Stimulated activated memory B cell treated with anti-CD40 and anti-IgM and Interleukin-4, amounts not matched to agents 10 μg/mL and 1 μg/mL and 100 μg/mL, for 72 hours (primary cell): ENCODE results near the gene CCNI2.
"Not testable (repeated sequence)": the region's sequence is repeated elsewhere in the genome, so short reads cannot be mapped to it uniquely, and the experiment has no call there.

ENCODE experiments used
- ATAC-seq: fragments of 150-1000 bp; cut with Tn5 transposase; 2 replicates; pipeline ENCODE4 v1.10.0; 2021
- H3K27ac Mint-ChIP-seq: one replicate; pipeline ENCODE4 v1.8.0; 2022; ENCODE audit warnings: mild to moderate bottlenecking, mixed read lengths
- H3K27me3 Mint-ChIP-seq: one replicate; pipeline ENCODE4 v1.8.0; 2022; ENCODE audit warnings: mixed read lengths
- H3K36me3 Mint-ChIP-seq: one replicate; pipeline ENCODE4 v1.8.0; 2022; ENCODE audit warnings: mixed read lengths
- H3K4me1 Mint-ChIP-seq: one replicate; pipeline ENCODE4 v1.8.0; 2022; ENCODE audit warnings: mixed read lengths
- H3K4me3 Mint-ChIP-seq: one replicate; pipeline ENCODE4 v1.8.0; 2022; ENCODE audit warnings: mild to moderate bottlenecking, moderate library complexity, mixed read lengths
- H3K9me3 Mint-ChIP-seq: one replicate; pipeline ENCODE4 v1.8.0; 2022; ENCODE audit warnings: mixed read lengths

The CCNI2 gene

DNA sequence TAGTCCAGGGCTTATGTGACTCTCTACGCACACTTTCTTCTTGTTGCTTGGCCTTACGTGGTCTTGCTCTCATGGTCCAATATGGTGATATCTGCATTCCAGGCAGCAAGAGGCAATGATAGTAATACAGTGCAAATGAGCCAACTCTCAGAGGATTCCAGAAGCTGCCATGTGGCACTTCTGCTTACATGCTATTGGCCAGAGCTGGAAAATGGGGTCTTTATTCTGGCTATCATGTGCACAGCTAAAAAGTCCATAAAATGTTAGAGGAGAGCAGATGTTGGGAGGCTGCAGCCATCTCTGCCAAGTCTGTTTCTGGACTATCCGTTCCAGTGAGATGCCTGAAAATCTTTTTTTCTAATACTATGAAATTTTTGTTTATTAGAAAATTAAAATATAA lies 32.7 kb downstream of the CCNI2 start:
- Mint-ChIP-seq H3K27ac (no peak overlapping the region), H3K4me3 (no peak overlapping the region), H3K27me3 (peaks cover 69% of the 10 kb centered on the region), H3K4me1 (peaks cover 11% of the 10 kb centered on the region), H3K9me3 (no peaks in the 10 kb centered on the region), H3K36me3 (no peaks in the 10 kb centered on the region)
- ATAC-seq, result no peak

DNA sequence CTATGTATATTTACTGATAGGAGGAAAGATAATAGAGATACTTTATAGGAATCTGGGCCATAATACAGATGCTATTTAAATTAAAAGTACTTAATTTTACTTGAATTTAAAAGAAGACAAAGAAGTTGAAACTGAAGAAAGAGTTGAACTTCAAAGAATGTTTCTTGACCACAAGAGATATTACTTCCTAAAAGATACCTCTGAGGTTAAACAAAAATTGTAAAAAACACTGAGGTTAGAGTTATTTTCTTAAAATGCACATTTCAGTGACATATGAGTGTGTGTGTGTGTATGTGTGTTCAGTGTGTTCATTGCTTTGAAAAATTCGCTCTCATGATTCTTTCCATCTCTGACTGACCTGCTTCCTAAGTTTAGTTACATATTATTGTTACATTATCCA lies 33.4 kb downstream of the CCNI2 start:
- H3K27me3 Mint-ChIP-seq, result peaks cover 69% of the 10 kb centered on the region
- ATAC-seq, result no peak
- H3K4me3 Mint-ChIP-seq, result no peak overlapping the region
- no peak overlapping the region for H3K27ac Mint-ChIP-seq
- H3K9me3 Mint-ChIP-seq, result no peaks in the 10 kb centered on the region
- peaks cover 17% of the 10 kb centered on the region for H3K4me1 Mint-ChIP-seq
- no peaks in the 10 kb centered on the region for H3K36me3 Mint-ChIP-seq

DNA sequence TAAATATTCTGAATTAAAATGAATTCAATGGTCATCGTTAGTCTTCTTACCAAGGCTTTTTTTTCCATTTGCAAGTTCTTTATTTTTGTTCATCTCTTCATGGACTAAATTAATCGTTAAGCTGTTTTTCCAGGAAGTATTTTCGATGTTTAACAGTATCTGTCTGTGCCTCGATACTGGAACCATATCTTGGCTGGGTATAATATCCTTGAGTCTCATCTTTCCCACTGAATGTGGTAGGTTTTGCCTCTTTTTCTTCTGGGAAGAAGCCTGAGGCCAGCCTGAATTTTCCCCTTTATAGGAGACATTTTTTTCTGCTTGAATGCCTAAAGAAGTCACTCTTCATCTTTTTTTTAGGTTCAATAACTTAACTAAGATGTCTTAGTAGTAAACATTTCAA lies 33.8 kb downstream of the CCNI2 start:
- H3K27ac Mint-ChIP-seq, result no peak overlapping the region
- H3K9me3 Mint-ChIP-seq, result no peaks in the 10 kb centered on the region
- H3K4me3 Mint-ChIP-seq, result no peak overlapping the region
- no peak for ATAC-seq
- H3K4me1 Mint-ChIP-seq, result peaks cover 17% of the 10 kb centered on the region
- H3K27me3 Mint-ChIP-seq, result peaks cover 74% of the 10 kb centered on the region
- no peaks in the 10 kb centered on the region for H3K36me3 Mint-ChIP-seq

DNA sequence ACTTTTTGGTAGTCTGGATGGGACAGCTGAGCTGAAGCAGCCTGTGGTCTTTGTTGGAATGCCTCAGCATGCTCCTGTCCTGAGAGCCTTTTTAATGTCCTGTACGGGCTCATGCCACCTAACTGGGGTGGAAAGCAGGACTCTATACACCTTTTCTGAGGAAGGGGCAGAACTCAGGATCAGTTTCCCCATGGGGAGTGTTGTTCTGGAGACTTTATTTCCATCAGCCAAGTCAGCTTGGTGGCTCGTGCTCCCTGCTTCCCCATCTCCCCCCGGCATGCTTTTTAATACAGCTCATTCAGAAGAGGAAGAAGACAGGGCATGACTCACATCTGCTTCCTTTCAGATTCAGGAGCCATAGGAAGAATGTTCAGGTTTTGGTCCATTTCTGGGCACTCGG lies 34.9 kb downstream of the CCNI2 start:
- Mint-ChIP-seq H3K27ac (no peak overlapping the region), H3K27me3 (peaks cover 74% of the 10 kb centered on the region), H3K36me3 (no peaks in the 10 kb centered on the region), H3K4me1 (peaks cover 17% of the 10 kb centered on the region), H3K4me3 (no peak overlapping the region), H3K9me3 (no peaks in the 10 kb centered on the region)
- no peak for ATAC-seq

DNA sequence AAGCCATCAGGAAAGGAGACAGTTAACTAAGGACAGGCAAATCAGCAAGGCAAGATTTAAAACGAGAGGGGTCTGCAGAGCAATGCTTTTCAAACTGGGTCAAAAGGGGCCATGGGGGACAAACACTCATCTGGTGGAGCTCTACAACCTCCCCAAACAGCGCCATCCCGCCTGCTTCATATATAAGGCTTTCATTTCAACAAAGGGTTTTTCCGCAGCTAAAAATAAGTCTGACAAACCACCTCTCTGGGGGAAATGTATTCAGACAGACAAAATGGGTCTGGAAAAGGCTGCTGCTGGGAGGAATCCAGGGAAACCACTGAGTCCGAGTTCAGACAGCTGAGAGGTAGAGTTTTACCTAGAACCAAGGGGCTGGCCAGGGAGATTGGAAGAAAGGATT lies 38.1 kb downstream of the CCNI2 start:
- Mint-ChIP-seq H3K36me3 (no peaks in the 10 kb centered on the region), H3K9me3 (no peaks in the 10 kb centered on the region), H3K27ac (no peak overlapping the region), H3K27me3 (peaks cover 47% of the 10 kb centered on the region), H3K4me3 (no peak overlapping the region), H3K4me1 (peaks cover 8% of the 10 kb centered on the region)
- no peak for ATAC-seq

DNA sequence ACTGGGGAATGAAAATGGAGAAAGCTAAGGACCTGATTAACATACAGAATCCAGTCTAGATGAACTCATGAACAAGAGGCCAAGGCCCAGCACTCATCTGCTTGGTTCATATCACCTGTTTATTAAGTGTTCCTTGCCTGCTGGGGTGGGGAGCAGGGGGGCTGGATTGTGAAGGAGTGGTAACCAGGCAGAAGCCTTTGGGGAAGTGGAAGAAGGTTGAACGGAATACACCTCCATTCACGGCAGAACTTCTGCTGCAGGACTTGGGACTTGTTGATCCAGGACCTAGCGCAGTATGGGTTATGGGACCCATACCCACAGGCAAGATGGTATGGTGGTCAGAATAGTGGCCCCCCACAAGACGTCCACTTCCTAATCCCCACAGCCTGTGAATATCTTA lies 38.6 kb downstream of the CCNI2 start:
- peaks cover 43% of the 10 kb centered on the region for H3K27me3 Mint-ChIP-seq
- ATAC-seq, result no peak

DNA sequence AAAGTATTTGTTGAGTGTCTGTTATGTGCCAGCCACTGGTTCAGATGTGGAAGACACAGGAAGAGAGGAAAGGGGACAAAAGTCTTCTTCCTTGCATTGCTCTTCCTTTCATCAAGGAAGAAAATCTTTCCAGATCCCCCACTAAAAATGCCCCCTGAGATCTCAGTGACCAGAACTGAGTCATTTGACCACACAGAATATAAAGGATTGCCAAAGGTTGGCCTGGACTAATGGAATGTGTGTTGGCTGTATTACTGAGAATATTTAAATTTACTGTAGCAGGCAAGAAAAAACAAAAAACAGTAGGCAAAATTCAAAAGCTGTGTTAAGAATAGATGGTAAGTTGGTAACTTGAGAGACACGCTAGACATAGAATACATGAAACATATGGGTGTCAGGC lies 39.9 kb downstream of the CCNI2 start:
- H3K36me3 Mint-ChIP-seq, result no peaks in the 10 kb centered on the region
- ATAC-seq, result no peak
- no peaks in the 10 kb centered on the region for H3K9me3 Mint-ChIP-seq
- no peak overlapping the region for H3K4me3 Mint-ChIP-seq
- peaks cover 8% of the 10 kb centered on the region for H3K4me1 Mint-ChIP-seq
- H3K27ac Mint-ChIP-seq, result no peak overlapping the region
- H3K27me3 Mint-ChIP-seq, result peaks cover 37% of the 10 kb centered on the region

More for the DNA sequence above, 38.6 kb downstream of the CCNI2 start:
- Mint-ChIP-seq H3K27ac (no peak overlapping the region), H3K4me3 (no peak overlapping the region), H3K36me3 (no peaks in the 10 kb centered on the region), H3K4me1 (peaks cover 8% of the 10 kb centered on the region), H3K9me3 (no peaks in the 10 kb centered on the region)

DNA sequence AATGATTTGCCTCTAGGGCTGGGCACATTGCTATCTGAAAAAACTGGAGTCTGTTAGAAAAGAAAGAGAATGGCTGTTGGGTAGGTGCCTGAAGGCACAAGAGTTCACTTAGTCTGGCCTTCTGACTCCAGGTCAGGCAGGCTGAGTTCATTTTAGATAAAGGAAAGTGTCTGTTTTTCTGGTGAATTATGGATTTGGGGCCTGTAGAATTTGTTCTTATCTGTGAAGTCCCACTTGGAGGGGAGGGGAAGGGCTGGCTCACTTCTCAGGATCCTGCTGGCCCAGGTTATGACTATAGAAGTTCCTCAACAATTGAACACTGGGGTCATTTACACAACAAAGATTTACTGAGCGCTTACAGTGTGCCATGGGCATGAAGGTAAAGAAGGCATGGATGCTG lies 41.3 kb downstream of the CCNI2 start:
- no peak overlapping the region for H3K4me3 Mint-ChIP-seq
- ATAC-seq, result no peak
- peaks cover 8% of the 10 kb centered on the region for H3K4me1 Mint-ChIP-seq
- H3K36me3 Mint-ChIP-seq, result no peaks in the 10 kb centered on the region
- H3K27me3 Mint-ChIP-seq, result peaks cover 37% of the 10 kb centered on the region
- no peak overlapping the region for H3K27ac Mint-ChIP-seq
- H3K9me3 Mint-ChIP-seq, result no peaks in the 10 kb centered on the region

DNA sequence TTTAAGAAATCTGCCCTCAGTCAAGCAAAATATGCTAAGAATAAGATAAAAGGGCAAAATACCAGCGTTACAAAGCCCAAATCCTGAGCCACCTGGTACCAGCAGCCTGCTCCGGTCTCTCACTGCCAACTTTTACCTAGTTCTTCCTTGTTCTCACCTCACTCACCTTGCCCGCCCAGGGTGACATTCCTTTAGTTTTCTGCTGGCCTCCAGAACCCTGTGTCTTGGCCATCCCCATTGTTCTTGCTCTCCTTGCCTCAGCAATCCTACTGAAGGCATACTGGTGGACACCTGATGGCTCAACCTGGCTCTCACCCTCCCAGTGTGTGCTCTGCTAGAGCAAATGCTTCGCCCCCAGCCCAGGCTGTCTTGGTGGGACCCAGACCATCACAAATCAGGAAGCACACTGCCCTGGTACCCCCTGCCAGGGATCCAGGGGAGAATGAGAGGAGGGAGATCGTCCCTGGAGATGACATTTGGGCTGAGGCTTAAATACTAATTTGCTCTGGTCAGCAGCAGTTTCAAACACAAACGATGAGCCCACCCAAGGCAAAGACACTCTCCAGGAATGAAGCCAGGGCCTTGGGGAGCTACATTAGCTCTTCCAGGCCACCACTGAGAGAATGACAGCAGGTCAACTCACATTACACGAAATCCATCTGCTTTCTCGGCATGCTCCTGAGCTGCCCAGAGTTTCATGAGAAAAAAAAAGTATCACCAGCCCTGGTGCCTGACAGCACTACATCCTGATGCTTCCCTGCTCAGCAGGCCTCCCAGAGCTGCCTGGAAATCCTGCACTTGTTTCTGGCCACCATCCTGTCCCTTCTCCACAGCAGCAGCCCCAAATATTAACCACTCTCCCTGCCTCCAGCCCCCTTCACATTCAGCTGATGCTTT lies 42.0 kb downstream of the CCNI2 start:
- H3K36me3 Mint-ChIP-seq, result no peaks in the 10 kb centered on the region
- H3K27me3 Mint-ChIP-seq, result peaks cover 41% of the 10 kb centered on the region
- no peaks in the 10 kb centered on the region for H3K9me3 Mint-ChIP-seq
- H3K4me1 Mint-ChIP-seq, result peaks cover 8% of the 10 kb centered on the region
- H3K27ac Mint-ChIP-seq, result no peak overlapping the region
- ATAC-seq, result no peak
- H3K4me3 Mint-ChIP-seq, result no peak overlapping the region

DNA sequence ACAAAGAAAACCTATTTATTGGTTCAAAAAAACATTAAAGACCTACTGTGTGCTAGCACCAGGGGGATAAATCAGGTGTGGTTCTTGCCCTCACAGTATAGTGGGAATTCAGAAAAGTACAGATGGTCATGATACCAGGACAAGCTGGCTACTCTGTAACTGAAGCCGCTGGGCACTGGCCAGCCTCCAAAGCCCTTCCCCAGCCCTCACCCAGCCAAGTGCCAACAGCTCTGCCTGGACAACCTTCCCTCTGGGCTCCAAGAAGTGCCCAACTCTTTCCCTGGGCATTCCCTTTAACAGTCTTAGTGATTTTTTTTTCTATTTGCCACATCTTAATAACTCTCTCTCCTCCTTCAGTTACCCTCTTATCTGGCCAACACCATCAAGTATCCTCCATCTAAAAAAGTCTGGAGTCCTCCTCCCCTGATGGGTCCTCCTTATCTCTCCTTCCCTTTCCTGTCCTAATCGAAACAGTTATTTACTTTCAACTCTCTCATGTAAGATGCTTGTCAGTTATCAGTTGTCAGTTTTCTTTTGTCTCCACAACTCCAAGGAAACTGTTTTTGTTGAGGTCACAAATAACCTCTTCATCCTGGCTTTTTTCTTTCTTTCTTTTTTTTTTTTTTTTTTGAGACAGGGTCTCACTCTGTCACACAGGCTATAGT lies 43.1 kb downstream of the CCNI2 start:
- Mint-ChIP-seq H3K4me3 (no peak overlapping the region), H3K36me3 (no peaks in the 10 kb centered on the region)

DNA sequence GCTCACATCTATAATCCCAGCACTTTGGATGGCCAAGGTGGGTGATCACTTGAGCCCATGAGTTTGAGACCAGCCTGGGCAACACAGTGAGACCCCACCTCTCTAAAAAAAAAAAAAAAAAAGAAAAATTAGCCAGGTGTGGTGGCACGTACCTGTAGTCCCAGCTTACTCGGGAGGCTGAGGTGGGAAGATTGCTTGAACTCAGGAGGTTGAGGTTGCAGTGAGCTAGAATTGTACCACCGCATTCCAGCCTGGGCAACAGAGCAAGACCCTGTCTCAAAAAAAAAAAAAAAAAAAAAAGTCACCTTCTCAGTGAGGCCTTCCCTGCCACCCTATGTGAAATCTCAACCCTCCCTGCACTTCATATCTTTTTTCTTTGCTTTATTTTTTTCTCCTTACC lies 43.8 kb downstream of the CCNI2 start:
- Mint-ChIP-seq H3K4me1 (no peaks in the 10 kb centered on the region), H3K9me3 (no peaks in the 10 kb centered on the region), H3K36me3 (no peaks in the 10 kb centered on the region), H3K4me3 (no peak overlapping the region), H3K27me3 (peaks cover 38% of the 10 kb centered on the region), H3K27ac (no peak overlapping the region)
- ATAC-seq, result no peak

More for the DNA sequence above, 43.1 kb downstream of the CCNI2 start:
- Mint-ChIP-seq H3K9me3 (no peaks in the 10 kb centered on the region), H3K27ac (no peak overlapping the region), H3K27me3 (peaks cover 45% of the 10 kb centered on the region), H3K4me1 (peaks cover 2% of the 10 kb centered on the region)
- no peak for ATAC-seq

DNA sequence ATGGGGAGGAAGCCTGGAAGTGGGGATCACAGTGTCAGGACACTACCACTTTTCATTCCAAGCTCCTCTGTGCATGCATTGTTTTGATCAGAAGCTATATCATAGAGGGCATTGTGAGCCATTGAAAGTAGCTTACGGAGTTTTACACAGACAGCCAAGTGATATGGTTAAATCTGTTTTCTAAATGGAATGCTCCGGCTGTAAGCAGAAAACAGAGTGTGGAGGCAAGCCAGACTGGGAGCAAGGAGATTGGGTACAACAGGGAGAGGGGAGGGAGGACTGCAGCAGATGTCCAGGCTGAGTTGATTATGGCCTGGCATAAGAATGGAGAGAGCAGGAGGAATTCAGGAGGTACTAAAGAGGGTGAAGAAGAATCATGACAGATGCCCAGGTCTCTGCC lies 50.4 kb downstream of the CCNI2 start:
- H3K9me3 Mint-ChIP-seq, result no peaks in the 10 kb centered on the region
- H3K4me1 Mint-ChIP-seq, result no peaks in the 10 kb centered on the region
- no peak for ATAC-seq
- H3K4me3 Mint-ChIP-seq, result no peak overlapping the region
- H3K36me3 Mint-ChIP-seq, result no peaks in the 10 kb centered on the region
- peaks cover 65% of the 10 kb centered on the region for H3K27me3 Mint-ChIP-seq
- H3K27ac Mint-ChIP-seq, result no peak overlapping the region

DNA sequence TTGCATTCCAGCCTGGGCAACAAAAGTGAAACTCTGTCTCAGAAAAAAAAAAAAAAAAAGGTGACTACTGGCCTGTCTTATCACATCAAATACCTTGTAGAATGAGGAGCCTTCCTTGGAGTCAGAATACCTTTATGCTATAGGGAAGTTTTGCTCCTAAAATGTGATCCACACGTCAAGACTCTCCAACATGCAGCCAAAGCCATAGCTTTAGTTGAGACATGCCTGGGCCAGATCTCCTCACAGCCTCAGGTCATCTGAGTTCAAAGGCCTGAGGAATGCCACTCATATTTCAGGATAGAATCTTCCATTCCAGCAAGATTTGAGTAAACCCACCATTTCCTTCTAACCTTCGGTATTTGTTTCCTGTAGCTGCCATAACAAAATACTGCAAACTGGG lies 52.2 kb downstream of the CCNI2 start:
- ATAC-seq, result no peak
- Mint-ChIP-seq H3K4me3 (no peak overlapping the region), H3K27me3 (peaks cover 65% of the 10 kb centered on the region), H3K36me3 (no peaks in the 10 kb centered on the region), H3K9me3 (no peaks in the 10 kb centered on the region), H3K27ac (no peak overlapping the region), H3K4me1 (peaks cover 7% of the 10 kb centered on the region)

DNA sequence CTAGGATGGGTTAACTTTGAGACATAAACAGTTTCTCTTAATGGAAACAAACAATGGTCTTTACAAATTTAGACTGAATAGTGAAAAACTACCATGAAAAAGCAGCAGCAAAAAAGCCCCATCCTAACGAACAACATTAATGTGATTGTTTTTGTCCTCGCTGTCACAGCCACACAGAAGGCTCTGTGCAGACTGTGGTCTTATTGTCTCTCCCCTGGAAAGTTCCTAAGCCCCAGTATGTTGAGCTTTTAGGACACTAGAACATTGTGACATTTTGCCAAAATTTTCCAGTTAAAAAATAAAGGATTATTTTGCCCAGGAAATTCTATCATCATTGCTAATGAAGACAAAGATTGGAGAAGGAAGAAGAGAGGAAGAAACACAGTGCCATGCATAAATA lies 53.3 kb downstream of the CCNI2 start:
- no peak for ATAC-seq
- Mint-ChIP-seq H3K9me3 (no peaks in the 10 kb centered on the region), H3K27me3 (peaks cover 60% of the 10 kb centered on the region), H3K4me3 (no peak overlapping the region), H3K4me1 (peaks cover 10% of the 10 kb centered on the region), H3K27ac (no peak overlapping the region), H3K36me3 (no peaks in the 10 kb centered on the region)

DNA sequence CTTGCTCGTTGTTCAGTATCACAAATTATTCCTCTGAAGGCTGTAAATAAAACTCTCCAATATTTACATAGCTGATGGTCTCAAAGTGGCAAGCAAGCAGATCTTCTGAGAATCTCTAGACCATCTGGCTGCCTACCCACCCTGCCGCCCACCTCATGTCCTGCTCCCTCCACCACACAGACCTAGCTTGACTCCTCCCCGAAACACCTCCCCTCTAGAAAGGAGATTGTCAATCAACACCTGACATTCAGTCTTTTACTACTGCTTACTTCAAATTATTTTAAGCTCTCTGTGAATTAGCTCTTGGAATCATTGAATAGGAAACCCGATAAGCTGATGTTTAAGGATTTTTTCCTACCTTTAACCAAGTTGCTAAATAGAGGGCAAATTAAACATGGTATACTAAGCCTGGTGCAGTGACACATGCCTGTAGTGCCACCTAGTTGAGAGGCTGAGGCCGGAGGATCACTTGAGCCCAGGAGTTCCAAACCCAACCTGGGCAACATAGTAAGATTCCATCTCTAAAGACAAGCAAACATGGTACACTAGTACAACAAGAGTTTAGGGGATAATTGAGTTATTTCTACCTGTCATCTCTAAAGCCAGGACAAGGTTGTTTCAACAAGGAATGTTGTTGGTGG lies 54.9 kb downstream of the CCNI2 start:
- Mint-ChIP-seq H3K27me3 (peaks cover 60% of the 10 kb centered on the region), H3K4me1 (peaks cover 10% of the 10 kb centered on the region), H3K27ac (no peak overlapping the region), H3K9me3 (no peaks in the 10 kb centered on the region), H3K4me3 (no peak overlapping the region), H3K36me3 (no peaks in the 10 kb centered on the region)
- ATAC-seq, result no peak

DNA sequence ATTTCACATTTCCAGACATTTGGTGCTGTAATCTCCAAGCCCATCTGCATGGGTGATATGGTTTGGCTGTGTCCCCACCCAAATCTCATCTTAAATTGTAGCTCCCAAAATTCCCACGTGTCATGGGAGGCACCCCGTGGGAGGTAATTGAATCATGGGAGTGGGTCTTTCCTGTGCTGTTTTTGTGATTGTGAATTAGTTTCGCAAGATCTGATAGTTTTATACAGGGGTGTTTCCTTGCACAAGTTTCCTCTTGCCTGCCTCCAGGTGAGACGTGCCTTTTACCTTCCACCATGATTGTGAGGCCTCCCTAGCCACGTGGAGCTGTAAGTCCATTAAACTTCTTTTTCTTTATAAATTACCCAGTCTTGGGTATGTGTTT lies 55.5 kb downstream of the CCNI2 start:
- H3K27me3 Mint-ChIP-seq, result peaks cover 60% of the 10 kb centered on the region
- H3K4me1 Mint-ChIP-seq, ATAC-seq, H3K36me3 Mint-ChIP-seq, H3K9me3 Mint-ChIP-seq, H3K27ac Mint-ChIP-seq, H3K4me3 Mint-ChIP-seq: not testable (repeated sequence)
